ENCODE data around the gene ERCC6L2.

The ERCC6L2 gene

GRCh38 chr9:95927271-95928004, 51.9 kb downstream of the ERCC6L2 start:
- FAIRE-seq: no peak

- no peak for FAIRE-seq
Measured at GRCh38 chr9:95930277-95930676, 54.8 kb downstream of the ERCC6L2 start.

- FAIRE-seq: no peak
Measured at GRCh38 chr9:95935861-95936578, 60.5 kb downstream of the ERCC6L2 start.

- FAIRE-seq: no peak
Measured at GRCh38 chr9:95936579-95937075, 61.1 kb downstream of the ERCC6L2 start.

GRCh38 chr9:95937131-95937530, 61.6 kb downstream of the ERCC6L2 start:
- FAIRE-seq: no peak

- FAIRE-seq: no peak
Measured at GRCh38 chr9:95938724-95939123, 63.2 kb downstream of the ERCC6L2 start.

DNA sequence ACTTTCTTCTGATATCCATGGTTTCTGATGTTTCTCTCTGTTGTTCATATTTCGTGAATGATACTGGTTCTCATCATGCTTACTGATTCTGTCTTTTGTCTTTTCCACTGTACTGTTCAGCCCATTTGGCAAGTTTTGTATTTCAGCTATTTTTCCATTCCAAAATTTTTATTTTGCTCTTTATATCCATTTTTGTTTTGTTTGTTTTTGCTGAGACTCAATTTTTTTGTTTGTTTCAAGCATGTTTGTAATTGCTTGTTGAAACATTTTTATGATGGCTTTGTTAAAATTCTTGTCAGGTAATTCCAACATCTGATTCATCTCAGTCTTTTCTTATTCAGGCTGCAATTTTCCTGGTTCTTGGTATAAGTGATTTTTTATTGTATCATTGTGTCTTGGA, 64.0 kb downstream of the ERCC6L2 start:
- FAIRE-seq: no peak

DNA sequence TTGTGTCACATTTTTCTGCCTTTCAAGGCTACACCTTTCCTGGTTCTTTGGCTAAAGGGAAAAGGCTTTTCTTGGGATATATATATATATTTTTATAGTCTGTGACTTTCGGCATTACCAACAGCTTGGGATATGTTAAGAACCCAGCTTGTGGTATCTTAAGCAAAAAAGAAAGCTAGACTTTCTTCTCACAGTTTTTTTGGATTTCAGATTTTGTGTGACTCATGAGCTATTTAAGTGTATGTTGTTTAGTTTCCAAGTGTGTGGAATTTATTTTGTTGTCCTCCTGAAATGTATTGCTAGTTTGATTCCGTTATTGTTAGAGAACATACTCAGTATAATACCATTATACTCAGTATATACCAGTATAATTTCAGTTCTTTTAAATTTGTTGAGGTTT, 64.8 kb downstream of the ERCC6L2 start:
- no peak for FAIRE-seq

- no peak for FAIRE-seq
Measured at GRCh38 chr9:95942016-95942415, 66.5 kb downstream of the ERCC6L2 start.

GRCh38 chr9:95947118-95947517, 71.6 kb downstream of the ERCC6L2 start:
- no peak for FAIRE-seq

DNA sequence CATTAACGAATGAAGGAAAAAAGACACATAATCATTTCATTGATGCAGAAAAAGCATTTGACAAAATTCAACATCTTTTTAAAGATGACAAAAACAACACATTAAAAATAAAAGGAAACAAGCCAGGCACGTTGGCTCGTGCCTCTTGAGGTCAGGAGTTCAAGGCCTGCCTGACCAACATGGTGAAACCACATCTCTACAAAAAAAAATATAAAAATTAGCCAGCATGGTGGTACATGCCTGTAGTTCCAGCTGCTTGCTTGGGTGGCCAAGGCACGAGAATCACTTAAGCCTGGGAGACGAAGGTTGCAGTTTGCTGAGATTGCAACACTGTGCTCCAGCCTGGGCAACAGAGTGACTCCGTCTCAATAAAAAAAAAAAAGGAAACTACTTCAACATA, 77.0 kb downstream of the ERCC6L2 start:
- no peak for FAIRE-seq

DNA sequence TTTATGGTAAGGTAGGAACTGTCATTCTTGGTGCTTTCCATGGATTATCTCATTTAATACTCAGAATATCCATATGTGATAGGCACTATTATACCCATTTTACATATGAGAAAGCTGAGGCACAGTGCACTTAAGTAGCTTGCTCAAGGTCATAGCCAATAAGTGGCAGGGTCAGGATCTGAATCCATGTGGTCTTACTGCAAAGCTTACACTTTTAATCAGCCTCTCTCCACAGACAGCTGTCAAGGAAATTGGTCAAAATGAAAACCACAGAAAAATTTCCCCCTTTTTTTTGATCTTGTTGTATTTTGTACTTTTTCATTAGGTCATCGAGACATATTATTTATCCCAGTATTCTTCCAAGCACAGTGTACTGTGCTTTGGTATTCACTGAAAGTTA, 78.5 kb downstream of the ERCC6L2 start:
- no peak for FAIRE-seq

DNA sequence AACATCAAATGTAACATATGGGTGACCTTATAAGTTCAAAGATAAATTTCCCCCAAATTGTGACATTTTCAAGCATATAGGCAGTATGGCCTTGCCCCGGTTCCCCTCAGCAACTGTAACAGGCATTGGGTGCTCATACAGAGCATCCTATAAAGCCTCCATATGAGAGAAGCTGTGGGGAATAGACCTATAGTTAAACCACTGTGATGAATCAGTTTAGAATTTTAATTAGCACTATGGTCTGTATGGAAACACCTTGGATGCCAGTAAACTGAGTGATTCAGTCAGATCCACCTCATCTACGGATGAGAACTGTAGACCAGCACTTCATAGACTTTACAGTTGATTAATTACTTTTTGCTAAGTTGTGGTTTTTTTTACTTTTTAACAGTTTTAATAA, 79.4 kb downstream of the ERCC6L2 start:
- no peak for FAIRE-seq

DNA sequence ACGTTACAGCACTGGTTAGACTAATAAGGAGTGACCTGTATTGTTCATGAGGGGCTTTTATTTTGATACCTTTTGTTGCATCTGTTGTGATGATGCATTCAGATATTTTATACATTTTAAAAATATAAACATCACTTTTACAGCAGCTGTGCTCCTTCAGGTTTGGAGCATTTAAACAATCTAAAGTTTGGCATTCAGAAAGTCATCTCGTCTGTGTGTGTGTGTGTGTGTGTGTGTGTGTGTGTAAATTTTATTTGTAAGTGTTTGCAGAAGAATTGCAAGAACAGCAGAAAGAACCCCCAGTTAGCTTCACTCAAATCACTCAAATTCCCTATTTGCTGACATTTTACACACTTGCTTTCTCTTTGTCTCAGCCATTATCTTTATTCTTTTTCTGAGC, 87.4 kb downstream of the ERCC6L2 start:
- FAIRE-seq: no peak

DNA sequence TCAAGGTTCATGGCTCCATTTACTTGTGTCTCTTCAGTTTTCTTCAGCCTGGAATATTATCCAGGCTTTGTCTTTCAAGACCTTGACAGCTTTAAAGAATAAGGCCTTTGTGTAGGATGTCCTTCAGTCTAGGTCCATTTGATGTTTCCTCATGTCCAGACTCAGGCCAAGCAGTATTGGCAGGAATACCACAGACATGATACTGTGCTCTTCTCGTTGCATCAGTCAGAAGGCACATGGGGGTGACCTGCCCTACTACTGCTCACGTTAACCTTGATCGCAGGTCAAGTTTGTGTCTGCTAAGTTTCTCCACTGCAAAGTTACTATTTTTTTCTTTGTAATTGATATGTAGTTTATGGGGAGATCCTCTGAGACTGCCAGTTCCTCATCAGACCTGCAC, 88.2 kb downstream of the ERCC6L2 start:
- FAIRE-seq: no peak

GRCh38 chr9:95966306-95966705, 90.8 kb downstream of the ERCC6L2 start:
- FAIRE-seq: no peak

GRCh38 chr9:95970317-95970716, 94.8 kb downstream of the ERCC6L2 start:
- no peak for FAIRE-seq

DNA sequence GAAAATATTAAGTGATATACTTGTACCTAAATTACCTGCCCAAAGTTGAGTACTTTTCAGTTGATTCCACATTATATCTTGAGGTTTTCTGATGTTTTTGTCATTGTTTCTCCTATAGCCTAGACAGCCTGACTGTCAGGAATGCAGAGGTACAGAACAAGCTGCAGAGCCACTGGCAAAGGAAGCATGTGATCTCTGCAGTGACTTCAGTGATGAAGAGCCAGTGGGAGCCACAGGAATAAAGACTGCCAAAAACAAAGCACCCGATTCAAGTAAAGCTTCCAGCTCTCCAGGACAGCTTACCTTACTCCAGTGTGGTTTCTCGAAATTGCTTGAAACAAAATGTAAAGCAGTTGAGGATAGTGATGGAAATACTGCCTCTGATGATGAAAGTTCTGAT, 96.3 kb downstream of the ERCC6L2 start:
- FAIRE-seq: no peak

- no peak for FAIRE-seq
Measured at GRCh38 chr9:95974389-95974788, 98.9 kb downstream of the ERCC6L2 start.

DNA sequence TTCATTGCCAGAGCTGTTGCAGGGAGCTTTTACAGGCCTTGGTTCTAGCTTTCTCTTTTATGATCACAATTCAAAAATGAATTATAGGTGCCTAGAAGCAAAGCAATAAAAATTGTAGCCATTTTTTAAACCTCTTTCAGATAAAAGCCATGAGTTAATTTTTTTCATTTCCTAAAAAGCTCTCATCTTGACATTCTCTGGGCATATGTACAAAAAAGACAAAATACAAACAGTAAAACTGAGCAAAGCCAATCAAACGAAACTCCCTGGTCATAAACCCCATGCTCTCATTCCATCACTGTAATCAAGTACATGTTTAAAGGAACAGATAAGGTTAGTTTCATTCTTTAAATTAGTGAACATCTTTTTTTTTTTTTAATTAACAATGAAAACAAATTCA, 101.9 kb downstream of the ERCC6L2 start:
- no peak for FAIRE-seq

GRCh38 chr9:95978106-95978505, 102.6 kb downstream of the ERCC6L2 start:
- no peak for FAIRE-seq

- no peak for FAIRE-seq
Measured at GRCh38 chr9:95979446-95979845, 104.0 kb downstream of the ERCC6L2 start.

DNA sequence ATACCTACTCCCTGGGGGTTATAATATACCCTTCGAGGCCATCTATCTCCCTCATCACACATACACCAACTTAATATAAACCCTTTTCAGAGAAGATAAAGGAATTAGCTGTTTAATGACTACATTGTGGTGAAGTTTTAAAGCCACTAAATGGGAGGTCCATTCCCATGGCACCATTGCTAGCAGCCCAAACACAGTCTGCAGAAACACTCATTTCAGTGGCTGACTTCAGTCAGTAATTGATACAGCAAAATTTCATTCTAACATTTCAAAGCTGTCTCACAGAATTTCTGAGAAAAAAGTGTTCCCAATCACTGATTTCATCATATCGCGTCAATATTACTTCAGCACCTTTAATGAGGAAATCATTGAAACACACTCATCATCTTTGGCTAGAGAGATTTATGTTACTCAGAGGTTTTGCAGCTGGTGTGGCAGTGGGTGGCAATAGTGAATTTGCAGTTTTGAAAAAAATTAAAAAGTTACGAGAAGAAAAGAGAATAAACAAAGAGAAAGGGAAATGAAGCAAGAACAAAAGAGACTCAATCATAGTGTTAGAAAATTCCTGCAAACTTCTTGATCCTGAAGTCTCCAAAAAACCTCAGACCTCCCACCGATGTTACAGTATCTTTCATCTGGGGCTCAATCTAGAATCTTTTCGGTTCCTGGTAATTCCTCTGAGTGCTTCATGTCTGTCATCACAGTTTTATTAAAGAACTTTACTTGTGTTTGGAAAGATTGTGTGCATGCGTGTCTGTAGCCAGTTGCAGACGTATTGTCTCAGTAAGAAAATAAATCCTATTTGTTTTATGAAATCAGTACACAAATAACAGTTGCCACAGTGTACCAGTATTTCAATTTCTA, 105.0 kb downstream of the ERCC6L2 start:
- no peak for FAIRE-seq
